ENCODE results near the gene PPFIA3.
"Not testable (repeated sequence)": the region's sequence is repeated elsewhere in the genome, so short reads cannot be mapped to it uniquely, and the experiment has no call there.

The PPFIA3 gene

DNA sequence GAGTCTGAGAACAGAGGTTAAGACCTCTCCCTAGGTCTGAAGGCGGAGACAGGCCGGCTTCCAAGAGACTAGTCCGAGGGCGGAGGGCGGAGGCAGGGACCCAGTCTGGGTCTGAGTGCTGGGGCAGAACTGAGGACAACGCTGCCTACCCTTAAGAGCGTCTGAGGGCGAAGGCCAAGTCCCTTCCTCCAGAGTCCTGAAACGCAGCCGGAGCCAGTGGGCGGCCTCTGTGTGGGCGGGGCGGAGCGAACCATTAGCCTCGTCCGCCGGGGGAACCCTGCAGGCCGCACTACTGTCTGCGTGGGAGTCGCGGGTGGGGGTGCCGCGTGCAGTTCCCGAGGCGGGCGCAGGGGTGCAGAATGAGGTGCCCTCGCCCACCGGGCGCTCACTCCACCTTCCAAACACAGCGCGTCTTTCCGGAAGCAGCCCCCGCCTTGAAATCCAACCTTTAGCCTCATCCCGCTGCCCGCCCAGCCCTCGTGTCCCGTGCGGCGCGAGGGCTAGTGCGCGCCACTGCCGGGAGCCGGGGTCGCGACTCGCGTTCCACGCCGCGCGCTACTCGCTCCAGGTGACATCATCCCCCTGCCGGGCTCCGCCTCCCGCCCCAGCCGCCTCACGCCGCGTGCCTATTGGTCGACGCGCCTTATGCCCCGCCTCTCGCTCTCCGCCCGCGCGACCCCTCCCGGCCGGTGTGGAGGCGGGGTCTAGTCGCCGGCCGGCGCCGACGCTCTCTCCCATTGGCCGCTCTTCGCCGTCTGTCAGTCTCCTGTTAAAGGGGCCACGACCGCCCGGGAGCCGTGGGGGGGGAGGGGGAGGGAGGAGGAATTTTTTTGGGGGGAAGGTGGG lies 556 bp upstream of the PPFIA3 start, which contains the start of gene C19orf73:
C19orf73 (minus strand) TSS at position 579 of the 846 bp plus-strand sequence; CDS start at position 458, 121 bp downstream.
- DNase-seq = peak; percentile 89
- in situ Hi-C loops (cut with HindIII; ENCODE audit: low pct_ligation_motif_present, low pct_unique_long_range_greater_than_20kb, low sequenced_read_pairs) = no loop called here

DNA sequence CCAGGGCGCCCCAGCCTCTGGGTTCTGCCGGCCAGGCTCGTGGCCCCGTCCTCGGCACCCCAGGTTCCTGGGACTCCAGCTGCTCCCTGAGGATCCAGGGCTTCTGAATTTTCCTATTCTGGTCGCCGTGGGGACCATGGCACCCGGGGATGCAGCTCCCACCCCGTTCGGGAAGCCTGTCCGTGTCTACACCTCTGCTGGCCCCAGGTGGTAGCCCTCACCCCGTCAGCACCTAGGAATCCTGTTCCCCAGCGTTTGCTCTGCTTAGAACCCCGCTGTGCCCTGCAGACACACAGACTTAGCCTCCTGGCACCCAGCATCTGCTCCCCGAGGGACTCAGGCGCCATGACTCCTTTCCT lies 960 bp downstream of the PPFIA3 start:
- in situ Hi-C loops (cut with HindIII; ENCODE audit: low pct_ligation_motif_present, low pct_unique_long_range_greater_than_20kb, low sequenced_read_pairs) = no loop called here

DNA sequence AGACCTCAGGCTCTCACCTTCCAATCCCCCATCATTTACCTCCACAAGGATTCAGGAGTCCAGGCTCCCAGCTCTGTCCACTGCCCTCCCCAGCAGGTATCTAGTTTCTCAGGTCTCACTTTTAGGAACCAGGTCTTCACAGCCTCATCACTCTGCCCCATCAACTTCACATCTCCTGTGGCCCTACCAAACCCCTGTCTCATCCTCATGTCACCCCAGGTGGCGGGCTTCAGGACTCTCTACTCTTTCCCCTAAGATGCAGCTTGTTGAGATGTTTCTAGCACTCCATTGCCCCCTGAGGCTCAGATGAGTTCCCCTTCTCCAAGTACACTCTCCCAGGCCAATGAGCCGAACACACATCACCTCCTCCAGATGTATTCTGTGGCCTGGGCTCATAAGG lies 1.5 kb downstream of the PPFIA3 start:
- in situ Hi-C loops (cut with HindIII; ENCODE audit: low pct_ligation_motif_present, low pct_unique_long_range_greater_than_20kb, low sequenced_read_pairs) = no loop called here
- DNase-seq = no peak

More for the DNA sequence above, 960 bp downstream of the PPFIA3 start:
- no peak for DNase-seq

DNA sequence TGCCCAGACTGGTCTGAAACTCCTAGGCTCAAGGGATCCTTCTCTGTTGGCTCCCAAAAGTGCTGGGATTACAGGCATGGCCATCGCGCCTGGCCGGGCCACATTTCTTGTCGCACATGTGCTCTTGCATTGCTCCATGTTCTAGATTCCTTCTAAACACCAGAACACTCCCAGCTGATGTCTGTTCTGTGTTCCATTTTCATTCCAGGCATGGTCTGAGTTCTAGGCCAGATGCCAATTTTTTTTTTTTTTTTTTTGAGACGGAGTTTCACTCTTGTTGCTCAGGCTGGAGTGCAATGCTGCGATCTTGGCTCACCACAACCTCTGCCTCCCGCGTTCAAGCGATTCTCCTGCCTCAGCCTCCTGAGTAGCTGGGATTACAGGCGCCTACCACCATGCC lies 2.5 kb downstream of the PPFIA3 start:
- in situ Hi-C loops (cut with HindIII; ENCODE audit: low pct_ligation_motif_present, low pct_unique_long_range_greater_than_20kb, low sequenced_read_pairs); DNase-seq: not testable (repeated sequence)

DNA sequence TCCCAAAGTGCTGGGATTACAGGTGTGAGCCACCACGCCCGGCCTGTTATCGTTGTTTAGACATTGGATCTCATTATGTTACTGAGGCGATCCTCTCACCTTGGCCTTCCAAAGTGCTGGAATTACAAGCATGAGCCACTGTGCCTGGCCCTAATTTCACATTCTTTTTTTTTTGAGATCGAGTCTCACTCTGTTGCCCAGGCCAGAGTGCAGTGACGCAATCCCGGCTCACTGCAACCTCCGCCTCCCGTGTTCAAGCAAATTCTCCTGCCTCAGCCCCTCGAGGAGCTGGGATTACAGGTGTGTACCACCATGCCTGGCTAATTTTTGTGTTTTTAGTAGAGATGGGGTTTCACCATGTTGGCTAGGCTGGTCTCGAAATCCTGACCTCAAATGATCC lies 3.9 kb downstream of the PPFIA3 start:
- DNase-seq; in situ Hi-C loops (cut with HindIII; ENCODE audit: low pct_ligation_motif_present, low pct_unique_long_range_greater_than_20kb, low sequenced_read_pairs): not testable (repeated sequence)

DNA sequence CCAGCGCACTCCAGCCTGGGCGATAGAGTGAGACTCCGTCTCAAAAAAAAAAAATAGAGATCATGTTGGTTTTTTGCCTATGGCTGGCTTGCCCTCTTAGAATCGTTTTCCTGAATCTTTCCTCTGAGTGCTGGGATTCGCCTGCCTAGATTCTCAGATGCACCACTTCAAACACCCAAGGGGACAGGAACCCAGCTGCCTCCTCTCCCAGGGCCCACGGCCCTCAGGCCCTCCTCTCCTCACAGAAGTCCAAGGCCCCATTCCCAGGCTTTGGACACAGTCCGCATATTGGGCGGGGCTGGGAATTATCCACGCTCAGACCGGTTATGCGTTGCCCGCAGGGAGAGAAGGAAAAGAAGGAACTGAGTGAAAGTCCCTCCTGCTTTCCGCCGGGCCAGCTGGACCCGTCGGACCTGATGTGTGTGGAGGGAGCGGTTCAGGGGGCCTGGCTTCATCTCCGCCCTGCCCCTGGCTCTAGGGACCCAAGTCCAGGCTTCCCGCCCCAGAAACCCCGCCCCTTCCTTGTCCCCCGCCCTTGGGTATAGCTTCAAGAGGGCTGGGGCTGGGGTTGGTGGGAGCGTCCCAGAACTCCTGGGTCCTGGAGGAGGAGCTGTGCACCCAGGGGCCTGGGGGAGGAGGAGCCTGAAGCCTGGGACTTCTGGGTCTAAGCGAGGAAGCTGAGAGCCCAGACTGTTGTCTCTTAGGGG lies 5.8 kb downstream of the PPFIA3 start:
- no peak for DNase-seq
- in situ Hi-C loops (cut with HindIII; ENCODE audit: low pct_ligation_motif_present, low pct_unique_long_range_greater_than_20kb, low sequenced_read_pairs) = no loop called here

DNA sequence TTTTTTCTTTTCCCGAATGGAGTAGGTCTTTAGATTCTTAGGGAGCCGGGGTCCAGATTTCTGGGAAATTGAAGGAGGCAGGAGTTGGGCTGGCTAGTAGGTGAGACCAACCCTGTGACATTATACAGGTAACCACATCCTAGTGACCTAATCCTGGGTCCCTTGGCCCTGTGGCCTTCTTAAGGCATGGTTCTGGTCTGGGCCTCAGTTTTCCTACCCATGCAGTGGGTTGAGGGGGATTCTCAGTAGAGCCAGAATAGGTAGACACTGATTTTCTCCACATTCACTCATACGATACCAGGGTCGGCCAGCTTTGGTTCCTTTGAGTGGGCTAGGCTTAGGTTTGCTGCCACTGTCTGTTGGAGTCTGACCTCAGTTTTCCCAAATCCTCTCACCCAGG lies 7.2 kb downstream of the PPFIA3 start:
- DNase-seq = no peak
- in situ Hi-C loops (cut with HindIII; ENCODE audit: low pct_ligation_motif_present, low pct_unique_long_range_greater_than_20kb, low sequenced_read_pairs) = no loop called here

DNA sequence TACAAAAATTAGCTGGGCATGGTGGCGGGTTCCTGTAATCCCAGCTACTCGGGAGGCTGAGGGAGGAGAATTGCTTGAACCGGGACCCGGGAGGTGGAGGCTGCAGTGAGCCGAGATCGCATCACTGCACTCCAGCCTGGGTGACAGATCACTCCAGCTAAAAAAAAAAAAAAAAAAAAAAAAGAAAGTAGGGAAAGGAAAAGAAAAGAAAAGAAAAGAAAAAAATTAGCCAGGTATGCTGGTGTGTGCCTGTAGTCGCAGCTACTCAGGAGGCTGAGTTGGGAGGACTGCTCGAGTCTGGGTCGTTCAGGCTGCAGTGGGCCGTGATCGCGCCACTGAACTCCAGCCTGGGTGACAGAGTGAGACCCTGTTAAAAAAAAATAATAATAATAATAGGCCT lies 7.9 kb downstream of the PPFIA3 start:
- in situ Hi-C loops (cut with HindIII; ENCODE audit: low pct_ligation_motif_present, low pct_unique_long_range_greater_than_20kb, low sequenced_read_pairs); DNase-seq: not testable (repeated sequence)

DNA sequence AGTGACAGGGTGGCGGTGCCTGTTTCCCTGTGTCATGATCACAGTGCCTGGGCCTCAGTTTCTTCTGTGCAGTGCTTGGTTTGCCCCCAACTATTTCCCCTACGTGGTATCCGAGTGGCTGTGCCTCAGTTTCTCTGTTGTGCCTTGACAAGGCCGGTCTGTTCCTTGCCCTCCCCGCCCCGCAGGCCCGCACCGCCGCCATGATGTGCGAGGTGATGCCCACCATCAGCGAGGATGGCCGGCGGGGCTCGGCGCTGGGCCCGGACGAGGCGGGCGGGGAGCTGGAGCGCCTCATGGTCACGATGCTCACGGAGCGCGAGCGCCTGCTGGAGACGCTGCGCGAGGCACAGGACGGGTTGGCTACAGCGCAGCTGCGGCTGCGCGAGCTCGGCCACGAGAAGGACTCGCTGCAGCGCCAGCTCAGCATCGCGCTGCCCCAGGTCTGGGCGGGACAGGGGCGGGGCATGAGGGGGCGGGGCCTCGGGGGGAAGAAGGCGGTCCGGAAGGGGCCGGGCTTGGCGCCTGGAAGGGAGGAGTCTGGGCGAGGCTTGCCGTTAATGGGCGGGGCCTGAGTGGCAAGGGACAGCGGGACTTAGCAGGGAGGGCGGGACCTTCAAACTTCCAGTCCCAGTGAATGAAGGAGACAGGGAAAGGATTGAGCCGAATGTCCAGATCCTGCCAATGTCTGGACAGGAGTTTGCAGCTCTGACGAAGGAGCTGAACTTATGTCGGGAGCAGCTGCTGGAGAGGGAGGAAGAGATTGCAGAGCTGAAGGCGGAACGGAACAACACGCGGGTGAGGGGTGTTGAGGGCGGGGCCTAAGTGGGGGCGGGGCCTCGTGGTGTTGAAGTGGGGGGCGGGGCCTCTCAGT lies 8.6 kb downstream of the PPFIA3 start:
- peak; percentile 90 for DNase-seq
- in situ Hi-C loops (cut with HindIII; ENCODE audit: low pct_ligation_motif_present, low pct_unique_long_range_greater_than_20kb, low sequenced_read_pairs) = no loop called here

DNA sequence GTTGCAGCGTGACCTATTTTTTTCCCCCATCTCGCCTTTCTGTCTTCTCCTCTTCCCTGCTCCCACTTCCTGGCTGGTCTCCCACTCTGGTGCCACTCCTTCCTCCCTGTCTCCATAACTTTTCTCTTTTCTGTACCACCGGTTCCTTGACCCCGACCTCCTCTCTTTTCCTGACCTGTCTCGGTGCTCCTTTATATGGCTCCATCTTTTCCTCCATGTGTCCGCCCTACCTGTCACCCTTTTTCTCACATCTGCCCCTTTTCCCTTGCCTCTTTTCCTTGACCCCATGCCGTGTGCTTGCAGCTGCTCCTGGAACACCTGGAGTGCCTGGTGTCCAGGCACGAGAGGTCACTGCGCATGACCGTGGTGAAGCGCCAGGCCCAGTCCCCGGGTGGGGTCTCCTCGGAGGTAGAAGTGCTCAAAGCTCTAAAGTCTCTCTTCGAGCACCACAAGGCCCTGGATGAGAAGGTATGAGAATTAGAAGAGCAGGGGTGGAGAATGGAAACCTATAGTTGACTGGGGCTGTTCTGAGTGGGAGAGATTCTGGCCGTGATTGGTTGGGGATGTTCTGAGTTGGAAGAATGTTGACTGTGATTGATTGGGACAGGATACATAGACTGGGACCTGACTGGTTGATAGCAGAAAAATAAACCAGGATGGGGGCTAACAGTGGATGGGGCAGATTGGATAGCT lies 9.3 kb downstream of the PPFIA3 start:
- no peak for DNase-seq
- in situ Hi-C loops (cut with HindIII; ENCODE audit: low pct_ligation_motif_present, low pct_unique_long_range_greater_than_20kb, low sequenced_read_pairs) = no loop called here

DNA sequence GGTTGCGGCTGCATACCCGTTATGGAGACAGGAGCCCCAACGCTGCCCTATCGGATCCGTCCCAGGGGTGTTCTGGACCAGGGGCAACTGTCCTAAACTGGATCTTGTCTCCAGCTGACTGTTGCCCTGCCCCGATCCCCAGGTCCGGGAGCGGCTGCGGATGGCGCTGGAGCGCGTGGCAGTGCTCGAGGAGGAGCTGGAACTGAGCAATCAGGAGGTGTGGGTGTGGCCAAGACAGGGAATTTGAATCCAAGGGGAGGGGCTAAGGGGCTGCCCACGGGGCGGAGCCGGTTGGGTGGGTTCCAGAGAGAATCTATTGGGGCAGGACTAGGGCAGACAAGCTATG lies 9.9 kb downstream of the PPFIA3 start:
- DNase-seq = no peak
- in situ Hi-C loops (cut with HindIII; ENCODE audit: low pct_ligation_motif_present, low pct_unique_long_range_greater_than_20kb, low sequenced_read_pairs) = no loop called here

DNA sequence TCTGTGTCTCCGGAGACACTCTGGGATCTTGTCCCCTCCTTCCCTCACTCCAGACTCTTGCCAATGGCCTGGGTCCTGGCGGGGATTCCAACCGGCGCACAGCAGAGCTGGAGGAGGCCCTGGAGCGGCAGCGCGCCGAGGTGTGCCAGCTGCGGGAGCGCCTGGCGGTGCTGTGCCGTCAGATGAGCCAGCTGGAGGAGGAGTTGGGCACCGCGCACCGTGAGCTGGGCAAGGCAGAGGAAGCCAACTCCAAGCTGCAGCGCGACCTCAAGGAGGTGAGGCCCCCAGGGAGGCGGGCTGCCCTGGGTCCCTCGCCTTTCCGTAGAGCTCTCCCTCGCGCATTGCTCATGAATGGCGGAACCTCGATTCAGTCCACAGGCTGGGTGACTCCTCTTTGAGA lies 11.0 kb downstream of the PPFIA3 start:
- in situ Hi-C loops (cut with HindIII; ENCODE audit: low pct_ligation_motif_present, low pct_unique_long_range_greater_than_20kb, low sequenced_read_pairs) = no loop called here
- no peak for DNase-seq

DNA sequence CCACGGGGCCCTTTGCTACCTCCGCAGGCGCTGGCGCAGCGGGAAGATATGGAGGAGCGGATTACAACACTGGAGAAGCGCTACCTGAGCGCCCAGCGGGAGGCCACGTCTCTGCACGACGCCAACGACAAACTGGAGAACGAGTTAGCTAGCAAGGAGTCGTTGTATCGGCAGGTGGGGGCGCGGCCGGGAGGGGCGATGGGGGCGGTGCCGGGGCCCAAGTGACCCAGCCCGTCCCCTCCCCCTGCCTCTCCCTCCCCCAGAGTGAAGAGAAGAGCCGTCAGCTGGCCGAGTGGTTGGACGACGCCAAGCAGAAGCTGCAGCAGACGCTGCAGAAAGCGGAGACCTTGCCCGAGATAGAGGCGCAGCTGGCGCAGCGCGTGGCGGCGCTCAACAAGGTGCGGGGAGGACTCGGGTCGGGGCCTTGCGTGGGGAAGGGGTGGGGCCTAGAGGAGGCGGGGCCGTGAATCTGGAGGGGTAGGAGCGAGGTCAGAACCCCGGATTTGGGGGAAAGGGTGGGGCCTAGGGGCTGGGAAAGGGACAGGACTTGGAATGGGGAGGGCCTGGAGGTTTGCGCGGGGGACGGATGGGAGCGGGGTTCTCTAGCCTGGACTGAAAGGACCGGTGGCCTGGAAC lies 13.7 kb downstream of the PPFIA3 start:
- no peak for DNase-seq
- in situ Hi-C loops (cut with HindIII; ENCODE audit: low pct_ligation_motif_present, low pct_unique_long_range_greater_than_20kb, low sequenced_read_pairs) = no loop called here

DNA sequence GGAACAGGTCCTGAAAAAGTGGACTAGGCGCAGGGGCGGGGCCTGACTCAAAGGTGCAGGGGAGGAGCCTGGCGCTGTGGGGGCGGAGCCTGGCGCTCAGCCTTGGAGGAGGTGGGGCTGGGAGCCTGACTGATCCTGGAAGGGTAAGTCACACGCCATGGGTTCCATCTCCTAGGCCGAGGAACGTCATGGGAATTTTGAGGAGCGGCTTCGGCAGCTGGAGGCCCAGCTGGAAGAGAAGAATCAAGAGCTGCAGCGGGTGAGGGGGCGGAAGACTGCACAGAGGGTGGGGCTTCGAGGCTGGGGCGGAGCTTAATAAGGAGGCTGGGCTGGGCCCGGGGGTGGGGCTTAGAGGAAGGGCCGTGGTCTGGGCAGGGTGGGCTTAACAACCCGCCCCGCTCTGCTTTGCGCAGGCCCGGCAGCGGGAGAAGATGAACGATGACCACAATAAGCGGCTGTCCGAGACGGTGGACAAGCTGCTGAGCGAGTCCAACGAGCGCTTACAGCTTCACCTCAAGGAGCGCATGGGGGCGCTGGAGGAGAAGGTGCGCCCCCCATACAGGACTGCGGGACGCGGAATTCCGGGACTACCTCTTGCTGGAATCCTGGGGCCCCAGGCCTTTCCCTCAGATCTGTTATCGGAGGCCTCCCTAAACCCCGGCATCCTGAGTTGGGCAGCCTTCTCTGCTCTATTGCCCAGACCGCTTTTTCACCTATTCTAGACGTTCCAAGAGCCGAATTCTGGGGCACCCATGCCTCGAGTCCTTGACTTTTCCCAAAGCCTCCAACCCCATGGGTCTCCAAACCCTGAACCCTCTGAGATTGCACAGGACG lies 14.5 kb downstream of the PPFIA3 start:
- no peak for DNase-seq
- in situ Hi-C loops (cut with HindIII; ENCODE audit: low pct_ligation_motif_present, low pct_unique_long_range_greater_than_20kb, low sequenced_read_pairs) = no loop called here

DNA sequence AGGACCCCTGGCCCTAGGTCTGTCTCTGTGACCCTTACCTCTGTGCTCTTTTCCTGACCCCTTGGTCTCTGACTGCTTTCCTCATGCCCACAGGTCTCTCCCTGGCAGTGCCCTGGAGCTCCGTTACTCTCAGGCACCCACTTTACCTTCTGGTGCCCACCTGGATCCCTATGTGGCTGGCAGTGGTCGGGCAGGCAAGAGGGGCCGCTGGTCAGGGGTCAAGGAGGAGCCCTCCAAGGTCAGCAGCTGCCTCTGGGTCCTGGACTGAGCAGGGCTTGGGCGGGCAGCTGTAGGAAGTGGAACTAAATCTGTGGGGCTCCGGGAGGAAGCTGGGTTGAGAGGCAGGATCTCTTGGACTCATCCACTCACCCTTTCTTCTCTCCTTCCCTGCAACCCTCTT lies 16.3 kb downstream of the PPFIA3 start:
- no peak for DNase-seq
- in situ Hi-C loops (cut with HindIII; ENCODE audit: low pct_ligation_motif_present, low pct_unique_long_range_greater_than_20kb, low sequenced_read_pairs) = no loop called here

DNA sequence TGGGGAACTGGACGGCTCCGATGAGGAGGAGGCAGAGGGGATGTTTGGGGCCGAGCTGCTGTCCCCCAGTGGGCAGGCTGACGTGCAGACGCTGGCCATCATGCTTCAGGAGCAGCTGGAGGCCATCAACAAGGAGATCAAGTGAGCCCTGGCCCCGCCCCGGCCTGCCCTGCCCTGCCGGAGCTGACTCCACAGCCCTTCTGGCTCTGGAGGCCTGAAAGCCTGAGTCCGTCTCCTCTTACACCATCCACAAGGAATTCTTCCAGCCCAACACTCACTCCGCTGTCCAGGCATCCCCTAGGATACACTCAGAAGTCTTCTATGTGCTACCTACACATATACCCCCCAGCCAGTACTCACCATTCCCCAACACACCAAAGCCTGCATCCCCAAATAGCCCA lies 17.4 kb downstream of the PPFIA3 start:
- in situ Hi-C loops (cut with HindIII; ENCODE audit: low pct_ligation_motif_present, low pct_unique_long_range_greater_than_20kb, low sequenced_read_pairs) = no loop called here

DNA sequence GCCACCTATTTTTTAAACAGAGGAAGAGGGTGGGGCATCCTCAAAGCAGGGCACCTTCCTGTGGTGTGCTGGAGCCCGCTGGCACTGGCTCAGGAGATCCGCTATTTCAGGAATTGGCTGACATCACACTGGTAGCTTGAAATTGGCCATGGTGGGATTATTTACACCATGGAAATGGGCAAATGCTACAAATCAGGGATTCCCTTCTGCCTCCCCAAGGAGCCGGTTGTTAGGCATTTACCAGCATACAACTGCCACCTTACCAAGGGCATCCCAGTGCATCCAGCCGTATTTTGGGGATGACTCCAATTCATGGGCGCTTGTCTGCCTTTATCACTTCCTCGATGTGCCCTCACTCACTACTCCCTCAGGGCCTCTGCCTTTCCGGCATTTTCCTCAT lies 21.6 kb downstream of the PPFIA3 start:
- DNase-seq = no peak
- in situ Hi-C loops (cut with HindIII; ENCODE audit: low pct_ligation_motif_present, low pct_unique_long_range_greater_than_20kb, low sequenced_read_pairs) = no loop called here

More for the DNA sequence above, 17.4 kb downstream of the PPFIA3 start:
- DNase-seq = no peak

Data from ACHN (cell line).